Uterus (tissue), 2 donors: ENCODE measurements around the gene GRID2.

Experiments
- CTCF ChIP-seq, 4 experiments: fragments of 200-600 bp in 2 of 4; fragments of 450-650 bp in 2 of 4; sonication (generic) in 2 of 4; IDR thresholded peaks; one replicate each; pipeline ENCODE4 v1.5.1; 2016 to 2019; ENCODE audit warnings: antibody characterized with exemption in 4 of 4, mild to moderate bottlenecking in 2 of 4, moderate library complexity in 1 of 4
- POLR2A ChIP-seq, 2 donors: fragments of 450-650 bp; IDR thresholded peaks; one replicate each; pipeline ENCODE4 v1.6.1; 2016; ENCODE audit warnings: antibody characterized with exemption in 2 of 2, mild to moderate bottlenecking in 1 of 2, moderate library complexity in 1 of 2

- TF ChIP-seq POLR2A (IDR thresholded peaks at IDR 0.05) (no peak), CTCF (IDR thresholded peaks at IDR 0.05) (no peak)
Measured at GRCh38 chr4:92305878-92306520, 2.2 kb downstream of the GRID2 start.
